ENCODE measurements around the gene INTS1.

INTS1 gene

DNA sequence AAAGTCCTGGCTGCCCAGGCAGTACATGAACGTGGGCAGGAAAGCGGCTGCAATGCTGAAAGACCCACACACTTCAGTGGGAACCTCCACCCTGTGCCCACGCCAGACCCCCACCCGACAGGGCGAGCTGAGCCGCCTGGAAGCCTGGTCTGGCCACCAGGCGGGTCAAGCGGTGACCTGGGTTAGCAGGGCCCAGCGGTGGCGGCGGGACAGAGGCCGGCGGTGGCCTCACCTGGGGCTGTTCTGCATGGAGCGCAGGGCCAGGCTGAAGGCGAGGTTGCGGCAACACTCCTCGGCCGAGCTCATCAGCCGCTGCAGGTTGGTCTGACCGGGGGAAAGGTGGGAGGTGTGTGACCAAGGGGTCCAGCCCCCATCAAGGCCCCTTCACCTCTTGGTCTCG lies 33.3 kb downstream of the INTS1 start:
- DNase-seq (ENCODE audit: low read depth) = no peak
- TF ChIP-seq, protein P1, sequence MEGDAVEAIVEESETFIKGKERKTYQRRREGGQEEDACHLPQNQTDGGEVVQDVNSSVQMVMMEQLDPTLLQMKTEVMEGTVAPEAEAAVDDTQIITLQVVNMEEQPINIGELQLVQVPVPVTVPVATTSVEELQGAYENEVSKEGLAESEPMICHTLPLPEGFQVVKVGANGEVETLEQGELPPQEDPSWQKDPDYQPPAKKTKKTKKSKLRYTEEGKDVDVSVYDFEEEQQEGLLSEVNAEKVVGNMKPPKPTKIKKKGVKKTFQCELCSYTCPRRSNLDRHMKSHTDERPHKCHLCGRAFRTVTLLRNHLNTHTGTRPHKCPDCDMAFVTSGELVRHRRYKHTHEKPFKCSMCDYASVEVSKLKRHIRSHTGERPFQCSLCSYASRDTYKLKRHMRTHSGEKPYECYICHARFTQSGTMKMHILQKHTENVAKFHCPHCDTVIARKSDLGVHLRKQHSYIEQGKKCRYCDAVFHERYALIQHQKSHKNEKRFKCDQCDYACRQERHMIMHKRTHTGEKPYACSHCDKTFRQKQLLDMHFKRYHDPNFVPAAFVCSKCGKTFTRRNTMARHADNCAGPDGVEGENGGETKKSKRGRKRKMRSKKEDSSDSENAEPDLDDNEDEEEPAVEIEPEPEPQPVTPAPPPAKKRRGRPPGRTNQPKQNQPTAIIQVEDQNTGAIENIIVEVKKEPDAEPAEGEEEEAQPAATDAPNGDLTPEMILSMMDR (IDR thresholded peaks at IDR 0.05; ENCODE audit: insufficient read depth, low read depth, low read length, missing control alignments) = no peak

DNA sequence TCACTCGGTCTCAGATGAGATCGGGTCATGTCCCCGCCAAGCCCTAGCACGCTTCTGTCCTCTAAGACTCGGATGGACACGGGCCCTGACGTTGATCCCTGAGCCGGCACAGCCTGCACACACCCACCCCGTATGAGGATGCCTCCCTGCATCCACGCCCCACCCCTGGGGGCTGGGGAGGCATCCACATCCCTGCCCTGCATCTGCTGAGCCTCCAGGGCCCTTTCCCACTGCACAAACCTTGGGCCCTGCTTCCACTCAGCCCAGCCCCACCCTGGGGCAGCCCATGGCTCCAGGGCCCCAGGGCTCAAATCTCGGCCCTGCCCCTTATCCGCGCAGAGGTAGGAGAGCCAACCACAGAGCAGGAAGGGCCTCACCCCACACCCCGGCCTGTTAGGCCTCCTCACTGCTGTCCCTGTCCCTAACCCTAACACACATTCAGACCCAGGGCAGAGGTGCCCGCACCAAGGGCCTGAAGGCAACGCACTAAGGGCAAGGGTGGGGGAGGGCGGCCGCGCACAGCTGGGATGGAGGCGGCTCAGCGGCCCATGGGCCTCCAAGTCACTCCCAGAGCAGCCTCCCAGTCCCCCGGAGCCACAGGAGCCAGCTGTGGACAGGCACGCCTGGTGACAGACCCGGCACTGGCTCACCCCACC lies 35.4 kb downstream of the INTS1 start:
- no peak overlapping the region for H3K4me3 ChIP-seq (ENCODE audit: low read length)
- TF ChIP-seq, protein P1 (IDR thresholded peaks at IDR 0.05; ENCODE audit: insufficient read depth, low read depth, low read length, missing control alignments) = no peak
- no peak for DNase-seq (ENCODE audit: low read depth)

More for the DNA sequence above, 33.3 kb downstream of the INTS1 start:
- no peak overlapping the region for H3K4me3 ChIP-seq (ENCODE audit: low read length)

DNA sequence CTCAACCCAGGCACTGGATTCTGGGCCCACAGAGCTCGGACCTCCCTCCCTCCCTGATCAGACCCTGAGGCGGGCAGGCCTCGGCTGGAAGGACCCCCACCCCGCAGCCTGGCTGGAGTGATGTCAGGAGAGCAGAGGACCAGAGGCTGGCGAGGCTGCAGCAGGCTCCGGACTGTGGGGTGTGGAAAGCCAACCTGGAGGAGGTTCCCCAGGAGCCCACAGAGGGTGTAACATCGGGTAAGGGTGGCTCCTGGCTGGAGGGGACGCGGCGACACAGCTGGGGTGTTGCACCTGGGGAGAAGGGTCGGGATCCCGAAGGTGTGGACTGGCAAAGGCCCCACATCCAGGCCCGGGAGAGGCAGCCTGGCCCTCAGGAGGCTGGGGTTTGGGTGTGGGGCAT lies 36.0 kb downstream of the INTS1 start:
- no peak overlapping the region for H3K4me3 ChIP-seq (ENCODE audit: low read length)
- TF ChIP-seq, protein P1 (IDR thresholded peaks at IDR 0.05; ENCODE audit: insufficient read depth, low read depth, low read length, missing control alignments) = no peak

DNA sequence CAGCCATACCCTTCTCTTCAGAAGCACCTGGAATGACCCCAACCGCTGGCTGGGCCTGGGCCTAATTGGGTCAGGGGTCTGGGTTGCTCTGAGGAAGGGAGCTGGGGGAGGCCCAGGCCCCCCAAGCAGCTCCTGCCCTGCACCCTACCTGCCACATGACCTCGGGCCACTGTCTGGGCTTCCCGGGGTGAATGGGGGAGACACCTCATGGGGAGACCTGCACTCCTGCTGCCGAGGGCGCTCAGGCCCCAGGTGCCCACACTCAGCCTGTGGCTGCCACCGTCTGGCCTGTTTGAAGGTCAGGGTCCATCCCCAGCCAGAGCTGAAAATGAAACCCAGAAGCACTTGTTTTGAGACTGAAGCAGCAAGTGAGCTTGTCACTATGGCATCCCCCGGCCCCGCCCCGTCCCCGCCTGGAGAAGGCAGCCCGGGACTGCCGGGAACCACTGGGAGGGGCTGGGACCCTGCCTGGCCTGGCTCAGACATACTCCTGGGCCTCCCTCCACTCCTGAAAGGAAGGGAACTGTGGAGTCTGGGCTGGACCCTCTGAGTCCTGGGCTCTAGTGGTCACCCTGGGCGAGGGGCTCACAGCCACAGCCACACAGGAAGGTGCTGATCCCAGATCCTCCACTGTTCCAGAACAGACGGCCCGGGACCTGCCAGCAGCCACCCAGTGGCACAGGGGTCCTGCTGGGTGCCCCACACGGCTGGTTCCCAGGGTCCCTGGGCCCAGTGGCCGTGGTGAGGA lies 37.5 kb downstream of the INTS1 start:
- TF ChIP-seq, protein P1 (IDR thresholded peaks at IDR 0.05; ENCODE audit: insufficient read depth, low read depth, low read length, missing control alignments) = no peak
- no peak for DNase-seq (ENCODE audit: low read depth)
- no peak overlapping the region for H3K4me3 ChIP-seq (ENCODE audit: low read length)

More for the DNA sequence above, 36.0 kb downstream of the INTS1 start:
- no peak for DNase-seq (ENCODE audit: low read depth)

DNA sequence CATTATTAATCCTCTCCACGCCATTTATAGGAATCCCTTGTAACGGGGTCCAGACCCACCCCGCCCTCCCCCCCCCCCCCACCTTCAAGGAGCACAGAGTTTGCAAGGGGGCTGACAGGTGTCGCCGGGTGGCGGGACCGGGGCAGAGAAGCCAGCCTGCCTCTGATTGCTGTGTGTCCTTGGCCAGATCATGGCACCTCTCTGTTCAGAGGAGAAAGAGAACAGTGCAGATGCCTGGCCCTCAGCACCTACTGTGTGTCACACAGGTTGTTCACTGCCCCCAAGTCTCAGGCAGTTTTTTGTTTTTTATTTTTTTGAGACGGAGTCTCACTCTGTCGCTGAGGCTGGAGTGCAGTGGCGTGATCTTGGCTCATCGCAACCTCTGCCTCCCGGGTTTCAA lies 39.5 kb downstream of the INTS1 start:
- no peak overlapping the region for H3K4me3 ChIP-seq (ENCODE audit: low read length)
- no peak for DNase-seq (ENCODE audit: low read depth)
- TF ChIP-seq, protein P1 (IDR thresholded peaks at IDR 0.05; ENCODE audit: insufficient read depth, low read depth, low read length, missing control alignments) = no peak

DNA sequence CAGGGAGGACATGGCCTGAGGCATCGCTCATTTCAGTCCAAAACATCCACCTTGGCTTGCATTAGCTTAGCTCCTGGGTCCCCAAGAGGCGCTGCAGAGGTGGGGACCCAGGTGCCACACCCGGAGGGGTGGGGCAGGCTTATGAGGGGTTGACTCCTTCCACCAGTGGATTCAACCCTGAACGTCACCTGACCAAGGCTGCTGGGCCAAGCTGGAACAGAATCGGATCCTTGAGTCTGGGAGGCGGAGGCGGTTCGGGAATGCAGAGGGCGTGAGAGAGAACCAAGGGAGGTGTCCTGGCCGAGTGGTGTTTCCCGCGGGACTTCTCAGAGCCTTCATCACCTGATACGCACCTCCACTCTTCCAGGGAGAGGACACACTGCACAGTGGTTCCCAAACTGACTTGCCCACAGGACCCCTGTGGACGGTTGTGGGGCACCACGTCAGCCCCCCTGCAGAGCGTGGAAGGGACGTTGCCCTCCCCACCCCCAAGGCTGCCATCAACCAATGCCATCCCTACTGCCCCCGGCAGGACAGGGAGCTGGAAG lies 40.4 kb downstream of the INTS1 start:
- H3K4me3 ChIP-seq (ENCODE audit: low read length) = no peak overlapping the region
- TF ChIP-seq, protein P1 (IDR thresholded peaks at IDR 0.05; ENCODE audit: insufficient read depth, low read depth, low read length, missing control alignments) = no peak
- DNase-seq (ENCODE audit: low read depth) = no peak

Data from epithelial cell of esophagus (primary cell).